Measurements from ENCODE around the gene FOSL2. TPM values are rescaled to one million over a fixed set of nuclear protein-coding genes. Genes with fewer than 3 reads are reported as not detected.

Gene FOSL2
- total and polyA plus RNA-seq, 5 donors = 38.9 to 128 (median 47.0) TPM

GRCh38 chr2:28389399-28390240 is 3.0 kb upstream of the FOSL2 start:
- DNase-seq = no peak
- Histone ChIP-seq H3K4me3 (ENCODE audit: low read length) (peak overlapping the region; percentile 80), H3K27ac (ENCODE audit: low read length) (peak overlapping the region; percentile 99), H3K9me3 (ENCODE audit: control insufficient read depth, low read length) (no peaks in the 10 kb centered on the region), H3K4me1 (ENCODE audit: control insufficient read depth, insufficient read depth, low read length) (peaks cover 5% of the 10 kb centered on the region), H3K27me3 (ENCODE audit: control insufficient read depth, insufficient read depth) (no peaks in the 10 kb centered on the region)
- 22% methylated on average over 17 of the region's 17 CpGs for WGBS
- ATAC-seq = no peak
- intact Hi-C loops (cut with DNase I) = loop anchor here in 3 of 4 donors (2.0 to 10.0 kb wide), 9 partner anchors 31 to 685 kb away; partner anchors contain the start of genes BABAM2 (in 3 of the 3) and RBKS (in 3 of the 3)

GRCh38 chr2:28390241-28390745 is 2.4 kb upstream of the FOSL2 start:
- peak; percentile 92 to 96 (median 94) for DNase-seq
- Histone ChIP-seq H3K27me3 (ENCODE audit: control insufficient read depth, insufficient read depth) (no peaks in the 10 kb centered on the region), H3K9me3 (ENCODE audit: control insufficient read depth, low read length) (no peaks in the 10 kb centered on the region), H3K4me1 (ENCODE audit: control insufficient read depth, insufficient read depth, low read length) (peaks cover 5% of the 10 kb centered on the region), H3K27ac (ENCODE audit: low read length) (peak overlapping the region; percentile 99), H3K4me3 (ENCODE audit: low read length) (peak overlapping the region; percentile 80)
- under 1% methylated on average over 45 of the region's 45 CpGs for WGBS
- ATAC-seq = peak; percentile 34 to 49
- intact Hi-C loops (cut with DNase I) = loop anchor here in 3 of 4 donors (2.0 to 10.0 kb wide), 8 partner anchors 48 to 685 kb away; partner anchors contain the start of genes BABAM2 (in 3 of the 3) and RBKS (in 3 of the 3)

GRCh38 chr2:28390746-28391563 is 1.7 kb upstream of the FOSL2 start:
- Histone ChIP-seq H3K27me3 (ENCODE audit: control insufficient read depth, insufficient read depth) (no peaks in the 10 kb centered on the region), H3K9me3 (ENCODE audit: control insufficient read depth, low read length) (no peaks in the 10 kb centered on the region), H3K4me3 (ENCODE audit: low read length) (peak overlapping the region; percentile 80), H3K4me1 (ENCODE audit: control insufficient read depth, insufficient read depth, low read length) (peaks cover 5% of the 10 kb centered on the region), H3K27ac (ENCODE audit: low read length) (peak overlapping the region; percentile 99)
- intact Hi-C loops (cut with DNase I) = loop anchor here in 3 of 4 donors (2.0 to 10.0 kb wide), 8 partner anchors 49 to 686 kb away; partner anchors contain the start of genes BABAM2 (in 3 of the 3) and RBKS (in 3 of the 3)
- WGBS = under 1% methylated on average over 49 of the region's 49 CpGs
- DNase-seq = peak; percentile 94 to 97 (median 95)
- ATAC-seq = peak; percentile 61

GRCh38 chr2:28391564-28392296 is 928 bp upstream of the FOSL2 start:
- intact Hi-C loops (cut with DNase I) = loop anchor here in 3 of 4 donors (2.0 to 10.0 kb wide), 8 partner anchors 49 to 687 kb away; partner anchors contain the start of genes BABAM2 (in 3 of the 3) and RBKS (in 3 of the 3)

GRCh38 chr2:28393114-28393836 is 617 bp downstream of the FOSL2 start:
- intact Hi-C loops (cut with DNase I) = loop anchor here in 3 of 4 donors (5.0 to 10.0 kb wide), 7 partner anchors 51 to 688 kb away; partner anchors contain the start of genes BABAM2 (in 2 of the 3) and RBKS (in 2 of the 3)
- Histone ChIP-seq H3K4me1 (ENCODE audit: control insufficient read depth, insufficient read depth, low read length) (peaks cover 8% of the 10 kb centered on the region), H3K9me3 (ENCODE audit: control insufficient read depth, low read length) (no peaks in the 10 kb centered on the region), H3K27me3 (ENCODE audit: control insufficient read depth, insufficient read depth) (no peaks in the 10 kb centered on the region), H3K27ac (ENCODE audit: low read length) (peak overlapping the region; percentile 94), H3K4me3 (ENCODE audit: low read length) (peak overlapping the region; percentile 83)
- WGBS = under 1% methylated on average over 81 of the region's 81 CpGs
- peak; percentile 3 to 6 for ATAC-seq
- DNase-seq = peak; percentile 78 to 90 (median 90)

More at GRCh38 chr2:28391564-28392296, 928 bp upstream of the FOSL2 start:
- DNase-seq = peak; percentile 97 to 99 (median 97)
- ATAC-seq = peak; percentile 62 to 66
- Histone ChIP-seq H3K4me3 (ENCODE audit: low read length) (peak overlapping the region; percentile 80), H3K4me1 (ENCODE audit: control insufficient read depth, insufficient read depth, low read length) (peaks cover 5% of the 10 kb centered on the region), H3K9me3 (ENCODE audit: control insufficient read depth, low read length) (no peaks in the 10 kb centered on the region), H3K27ac (ENCODE audit: low read length) (peak overlapping the region; percentile 99), H3K27me3 (ENCODE audit: control insufficient read depth, insufficient read depth) (no peaks in the 10 kb centered on the region)
- WGBS = under 1% methylated on average over 70 of the region's 70 CpGs

- Histone ChIP-seq H3K27ac (ENCODE audit: low read length) (peak overlapping the region; percentile 96), H3K27me3 (ENCODE audit: control insufficient read depth, insufficient read depth) (no peaks in the 10 kb centered on the region), H3K4me1 (ENCODE audit: control insufficient read depth, insufficient read depth, low read length) (peaks cover 12% of the 10 kb centered on the region), H3K4me3 (ENCODE audit: low read length) (peak overlapping the region; percentile 83), H3K9me3 (ENCODE audit: control insufficient read depth, low read length) (no peaks in the 10 kb centered on the region)
- 2% methylated on average over 21 of the region's 21 CpGs for WGBS
- intact Hi-C loops (cut with DNase I) = loop anchor here in 3 of 4 donors (5.0 to 10.0 kb wide), 7 partner anchors 52 to 690 kb away; partner anchors contain the start of genes BABAM2 (in 2 of the 3) and RBKS (in 2 of the 3)
- ATAC-seq = no peak
- peak; percentile 53 to 79 (median 73) for DNase-seq
These were observed 1.7 kb downstream of the FOSL2 start for GRCh38 chr2:28394331-28394877.

- no peaks in the 10 kb centered on the region for H3K9me3 ChIP-seq (ENCODE audit: control insufficient read depth, low read length)
- DNase-seq (no peak), ATAC-seq (no peak)
- H3K27me3 ChIP-seq (ENCODE audit: control insufficient read depth, insufficient read depth) = no peaks in the 10 kb centered on the region
- peaks cover 16% of the 10 kb centered on the region for H3K4me1 ChIP-seq (ENCODE audit: control insufficient read depth, insufficient read depth, low read length)
- H3K27ac ChIP-seq (ENCODE audit: low read length) = peak overlapping the region; percentile 96
- 6% methylated on average over 7 of the region's 7 CpGs for WGBS
- intact Hi-C loops (cut with DNase I) = loop anchor here in 3 of 4 donors (5.0 to 10.0 kb wide), 9 partner anchors 53 to 693 kb away; partner anchors contain the start of genes BABAM2 (in 2 of the 3) and RBKS (in 2 of the 3)
- peak overlapping the region; percentile 83 for H3K4me3 ChIP-seq (ENCODE audit: low read length)
These were observed 2.3 kb downstream of the FOSL2 start for GRCh38 chr2:28394997-28395333.

GRCh38 chr2:28395334-28396061 is 2.8 kb downstream of the FOSL2 start:
- H3K4me1 ChIP-seq (ENCODE audit: control insufficient read depth, insufficient read depth, low read length) = peaks cover 20% of the 10 kb centered on the region
- DNase-seq (peak; percentile 60 to 82 (median 74)), ATAC-seq (peak in 1 of 2 donors; percentile 0)
- peak overlapping the region; percentile 83 for H3K4me3 ChIP-seq (ENCODE audit: low read length)
- H3K27me3 ChIP-seq (ENCODE audit: control insufficient read depth, insufficient read depth) = no peaks in the 10 kb centered on the region
- whole genome bisulfite sequencing = 11% methylated on average over 15 of the region's 15 CpGs
- intact Hi-C loops (cut with DNase I) = loop anchor here in 3 of 4 donors (5.0 to 10.0 kb wide), 6 partner anchors 438 to 693 kb away; partner anchors contain the start of genes BABAM2 (in 1 of the 3) and RBKS (in 1 of the 3)
- H3K27ac ChIP-seq (ENCODE audit: low read length) = peak overlapping the region; percentile 96
- no peaks in the 10 kb centered on the region for H3K9me3 ChIP-seq (ENCODE audit: control insufficient read depth, low read length)

Measured in right cardiac atrium (tissue), 5 donors.